Spleen (tissue), 7 donors: ENCODE data around the gene PLCB2.

Experiments used
- CTCF ChIP-seq, 11 experiments: fragments of 200-600 bp in 7 of 11; fragments of 450-650 bp in 4 of 11; sonication (generic) in 4 of 11; IDR thresholded peaks in 8 of 11; conservative IDR thresholded peaks in 3 of 11; 1 replicate in 7 of 11; 2 replicates in 4 of 11; pipeline versions ENCODE4 v1.4.0 to v1.8.0; 2016 to 2021; ENCODE audit warnings: antibody characterized with exemption in 11 of 11, inconsistent platforms in 4 of 11, mild to moderate bottlenecking in 1 of 11
- POLR2AphosphoS5 ChIP-seq, 3 donors: sonication (generic); formaldehyde crosslinking; IDR thresholded peaks; one replicate each; pipeline ENCODE4 v1.5.1; 2017; ENCODE audit warnings: antibody characterized with exemption in 3 of 3
- donor health status: DM: no; HTN: no; CAD: no; lungs with moderate emphysema.
- donor health status: DM: no; HTN: no; CAD: no.
- donor health status: DM: no; HTN: no; CAD: no.

DNA sequence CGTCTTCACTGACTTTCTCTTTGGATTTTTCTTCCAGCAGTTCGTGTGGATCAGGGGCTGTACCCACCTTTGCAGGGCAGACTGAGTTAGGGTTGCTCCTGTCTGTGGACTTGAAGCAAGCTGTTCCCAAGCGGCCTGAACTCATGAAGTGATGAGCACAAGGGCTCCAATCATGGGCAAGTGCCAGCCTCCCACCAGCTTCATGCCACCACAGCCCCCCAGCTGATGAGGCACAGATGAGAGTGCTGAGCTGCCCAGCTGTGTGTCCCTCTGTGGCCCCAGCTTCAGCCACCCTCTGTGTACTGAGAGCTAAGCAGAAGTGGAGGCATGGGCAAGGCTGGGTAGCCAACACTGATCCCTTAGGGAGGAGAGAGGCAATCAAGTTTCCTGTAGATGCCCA lies 3.3 kb upstream of the PLCB2 start:
- TF ChIP-seq CTCF (IDR thresholded peaks at IDR 0.05 in 8 of 11, conservative IDR thresholded peaks at IDR 0.05 in 3 of 11) (no peak), POLR2AphosphoS5 (IDR thresholded peaks at IDR 0.05) (no peak)
